HUES6 (cell line): Measurements from ENCODE around the gene ABHD16A.
A peak's percentile ranks its signal among the peaks of the same experiment; 100 is the strongest.

Source experiments
- H3K27ac ChIP-seq: 2 replicates; pipeline ENCODE4 v1.7.0; 2013; ENCODE audit warnings: low read depth, mild to moderate bottlenecking, low read length, inconsistent platforms
- H3K27me3 ChIP-seq: 2 replicates; pipeline ENCODE4 v1.6.1; 2013; ENCODE audit warnings: low read length; ENCODE audit not compliant: control insufficient read depth, insufficient read depth
- H3K36me3 ChIP-seq: 2 replicates; pipeline ENCODE4 v1.6.1; 2013; ENCODE audit warnings: low read length; ENCODE audit not compliant: control insufficient read depth, insufficient read depth
- H3K4me1 ChIP-seq: 2 replicates; pipeline ENCODE4 v1.6.1; 2013; ENCODE audit warnings: low read length; ENCODE audit not compliant: control insufficient read depth, insufficient read depth
- H3K4me3 ChIP-seq: 2 replicates; pipeline ENCODE4 v1.5.1; 2013; ENCODE audit warnings: low read depth, low read length
- H3K9ac ChIP-seq: one replicate; pipeline ENCODE4 v1.6.1; 2013; ENCODE audit warnings: mild to moderate bottlenecking, low read length
- H3K9me3 ChIP-seq: 2 replicates; pipeline ENCODE4 v1.6.1; 2013; ENCODE audit warnings: low read depth, low read length; ENCODE audit not compliant: control insufficient read depth, insufficient read depth

The ABHD16A gene

DNA sequence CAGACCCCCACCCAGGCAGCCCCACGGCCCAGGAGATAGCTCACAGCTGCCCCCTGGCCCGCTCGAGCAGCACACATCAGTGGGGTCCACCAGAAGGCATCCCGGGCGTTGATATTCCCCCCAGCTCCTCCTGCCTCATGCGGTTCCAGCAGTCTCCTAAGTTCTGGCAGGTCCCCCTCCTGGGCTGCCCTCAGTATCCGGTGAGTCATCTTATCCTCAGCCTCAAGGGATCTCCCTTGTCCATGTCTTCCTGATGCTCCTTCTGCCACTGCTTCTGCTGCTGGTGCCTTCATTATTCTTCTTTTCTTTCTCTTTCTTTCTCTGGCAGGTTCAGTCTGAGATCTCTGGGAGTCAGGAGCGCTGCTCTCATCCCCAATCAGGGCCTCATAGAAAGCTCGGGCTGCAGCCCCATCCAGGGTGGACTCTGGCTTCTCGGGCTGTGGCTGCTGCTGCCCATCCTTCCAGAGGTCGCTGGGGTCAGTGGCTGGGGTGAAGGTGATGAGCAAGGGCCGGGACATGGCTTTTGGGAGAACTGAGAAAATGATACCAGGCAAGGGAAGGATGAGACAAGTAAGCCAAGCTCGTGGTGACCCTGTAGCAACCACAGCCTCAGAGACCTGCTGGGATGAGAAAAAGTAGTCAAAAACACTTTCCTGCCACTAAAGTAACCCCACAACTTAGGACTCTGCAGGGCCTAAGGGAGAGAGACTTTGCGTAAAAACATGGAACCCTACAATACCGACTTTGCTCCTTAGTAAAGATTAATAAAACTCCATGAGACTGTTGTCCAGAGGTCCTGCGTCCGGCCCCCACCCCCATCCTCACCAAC lies 38.9 kb downstream of the ABHD16A start:
- H3K36me3 ChIP-seq = peaks cover 50% of the 10 kb centered on the region
- H3K9me3 ChIP-seq = no peaks in the 10 kb centered on the region
- H3K9ac ChIP-seq = peak overlapping the region; percentile 96
- H3K27ac ChIP-seq = peak overlapping the region; percentile 76; the same call in 1 of the 2 replicates
- H3K4me3 ChIP-seq = peak overlapping the region; percentile 89
- H3K4me1 ChIP-seq = peaks cover 26% of the 10 kb centered on the region
- H3K27me3 ChIP-seq = no peaks in the 10 kb centered on the region

DNA sequence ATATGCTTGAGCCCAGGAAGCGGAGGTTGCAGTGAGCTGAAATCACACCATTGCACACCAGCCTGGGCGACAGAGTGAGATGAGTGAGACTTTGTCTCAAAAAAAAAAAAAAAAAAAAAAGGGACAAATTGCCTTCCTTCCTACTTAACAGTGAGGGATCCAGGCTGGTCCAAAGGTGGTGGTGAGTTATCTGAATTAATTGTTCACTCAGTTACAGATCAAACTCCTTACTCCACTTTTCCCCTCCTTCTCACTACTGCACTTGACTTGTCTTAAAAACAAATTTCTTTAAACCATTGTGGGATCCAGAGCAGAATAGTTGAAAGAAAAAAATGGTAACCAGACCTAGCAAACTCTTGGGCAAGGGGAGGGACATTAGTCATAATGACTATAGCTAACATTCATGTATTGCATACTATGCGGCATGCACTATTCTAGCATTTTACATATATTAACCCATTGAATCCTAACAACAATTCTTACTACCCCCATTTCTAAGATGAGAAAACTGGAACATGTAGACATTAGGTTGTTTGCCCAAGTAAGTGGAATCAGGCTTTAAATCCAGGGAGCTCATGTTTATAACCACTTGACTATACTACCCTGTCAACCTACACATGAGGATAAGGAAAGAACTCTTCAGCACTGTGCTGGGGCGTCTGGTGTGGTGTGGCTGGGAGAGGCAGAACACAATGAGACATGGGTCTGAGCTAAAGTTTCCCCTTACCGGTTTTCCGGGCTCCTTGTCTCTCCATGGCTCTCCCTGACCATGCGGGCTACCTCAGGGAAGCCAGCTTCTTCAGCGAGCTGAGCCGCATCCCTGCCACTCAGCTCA lies 39.8 kb downstream of the ABHD16A start:
- H3K36me3 ChIP-seq = peaks cover 42% of the 10 kb centered on the region
- peaks cover 26% of the 10 kb centered on the region for H3K4me1 ChIP-seq
- H3K4me3 ChIP-seq = peak overlapping the region; percentile 89
- H3K9ac ChIP-seq = peak overlapping the region; percentile 96
- no peaks in the 10 kb centered on the region for H3K9me3 ChIP-seq
- H3K27me3 ChIP-seq = no peaks in the 10 kb centered on the region
- no peak overlapping the region for H3K27ac ChIP-seq

- Histone ChIP-seq H3K36me3 (peaks cover 38% of the 10 kb centered on the region), H3K4me3 (no peak overlapping the region), H3K9ac (no peak overlapping the region), H3K27me3 (no peaks in the 10 kb centered on the region), H3K9me3 (no peaks in the 10 kb centered on the region), H3K4me1 (peaks cover 26% of the 10 kb centered on the region), H3K27ac (no peak overlapping the region)
Measured at GRCh38 chr6:31662124-31662723, 40.9 kb downstream of the ABHD16A start.

DNA sequence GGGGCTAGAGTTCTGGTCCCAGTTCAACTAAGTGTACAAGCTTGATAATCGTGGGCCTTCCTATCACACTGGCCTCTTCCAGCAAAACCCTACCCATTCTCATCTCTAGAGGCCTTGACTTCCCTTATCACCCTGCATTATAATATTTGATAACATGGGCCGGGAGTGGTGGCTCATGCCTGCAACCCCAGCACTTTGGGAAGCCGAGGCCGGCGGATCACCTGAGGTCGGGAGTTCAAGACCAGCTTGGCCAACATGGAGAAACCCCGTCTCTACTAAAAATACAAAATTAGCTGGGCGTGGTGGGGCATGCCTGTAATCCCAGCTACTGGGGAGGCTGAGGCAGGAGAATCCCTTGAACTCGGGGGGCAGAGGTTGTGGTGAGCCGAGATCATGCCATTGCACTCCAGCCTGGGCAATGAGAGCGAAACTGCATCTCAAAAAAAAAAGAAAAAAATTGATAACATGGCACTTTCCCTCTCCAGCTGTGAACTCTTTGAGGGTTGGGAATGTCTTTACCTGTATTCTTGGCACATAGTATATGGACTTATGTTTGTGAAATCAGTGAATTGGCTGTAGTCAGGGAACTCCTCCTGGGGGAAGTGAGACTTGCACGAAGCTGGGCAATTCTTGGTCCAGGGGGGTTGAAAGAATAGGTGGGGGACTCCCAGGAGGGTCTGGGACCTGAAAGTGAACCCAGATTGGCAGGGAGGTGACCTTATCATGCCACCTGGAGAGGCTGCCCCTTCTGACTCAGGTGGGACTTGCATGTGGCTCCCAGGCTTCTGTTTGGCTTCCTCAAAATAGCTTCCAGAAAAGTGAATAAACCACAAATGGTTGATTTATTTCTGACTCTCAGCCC lies 41.6 kb downstream of the ABHD16A start:
- Histone ChIP-seq H3K9ac (peak overlapping the region; percentile 99), H3K4me3 (peak overlapping the region; percentile 97), H3K27me3 (no peaks in the 10 kb centered on the region), H3K27ac (0 out of 2 replicates have a peak overlapping the region, but pooled peaks have one; percentile 82), H3K4me1 (peaks cover 22% of the 10 kb centered on the region), H3K9me3 (no peaks in the 10 kb centered on the region), H3K36me3 (peaks cover 34% of the 10 kb centered on the region)

DNA sequence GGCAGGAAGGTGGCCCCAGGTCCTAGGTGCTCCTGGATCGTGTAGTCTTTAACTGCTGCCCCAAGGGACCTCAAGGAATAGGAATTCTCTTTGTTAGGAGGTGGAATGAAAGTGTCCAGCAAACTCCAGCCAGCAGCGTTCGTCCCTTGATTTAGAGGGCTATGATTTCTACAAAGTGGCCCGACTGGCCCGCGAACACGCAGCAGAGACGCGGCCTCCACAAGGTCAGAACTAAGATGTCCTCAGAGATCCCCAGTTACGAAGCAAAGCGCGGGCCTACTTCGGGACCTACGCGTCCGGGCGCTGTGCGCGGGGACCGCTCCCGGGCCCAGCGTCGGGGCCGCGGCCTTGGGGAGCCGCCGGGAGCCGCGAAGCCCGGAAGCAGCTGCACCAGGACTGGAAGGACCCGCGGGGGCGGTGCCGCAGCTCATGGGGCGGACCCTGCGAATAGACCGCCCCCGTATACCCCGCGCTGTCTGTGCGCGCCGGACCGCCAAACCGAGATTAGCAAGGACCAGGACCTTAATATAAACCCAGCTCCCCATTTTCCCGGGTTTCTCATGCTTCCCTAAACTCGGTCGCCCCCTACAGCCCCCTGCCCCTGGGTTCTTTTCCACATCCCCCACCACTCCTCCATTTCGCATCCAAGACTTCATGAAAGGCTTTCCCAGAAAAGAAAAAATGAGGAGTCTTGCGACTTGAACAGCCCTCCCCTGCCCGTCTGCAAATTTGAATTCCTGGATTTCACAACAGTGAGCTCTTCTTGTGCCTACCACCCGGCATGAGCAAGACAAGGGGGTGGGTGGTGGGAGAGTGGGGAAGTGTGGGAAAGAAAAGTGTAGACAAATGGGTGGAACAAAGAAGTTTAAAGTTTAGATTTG lies 42.5 kb downstream of the ABHD16A start, which contains the start of gene C6orf47:
Gene C6orf47 (minus strand): TSS at position 398 of the 881 bp plus-strand sequence. CDS start 831 bp downstream, outside the sequence.
- peak within 1 kb of the TSS; percentile 97 for H3K4me3 ChIP-seq
- peak within 1 kb of the TSS; percentile 82 for H3K27ac ChIP-seq
- H3K4me1 ChIP-seq = peaks cover 21% of the 10 kb centered on the region
- no peaks in the 10 kb centered on the region for H3K9me3 ChIP-seq
- no peaks in the 10 kb centered on the region for H3K27me3 ChIP-seq
- H3K36me3 ChIP-seq = peaks cover 34% of the 10 kb centered on the region
- peak within 1 kb of the TSS; percentile 99 for H3K9ac ChIP-seq

DNA sequence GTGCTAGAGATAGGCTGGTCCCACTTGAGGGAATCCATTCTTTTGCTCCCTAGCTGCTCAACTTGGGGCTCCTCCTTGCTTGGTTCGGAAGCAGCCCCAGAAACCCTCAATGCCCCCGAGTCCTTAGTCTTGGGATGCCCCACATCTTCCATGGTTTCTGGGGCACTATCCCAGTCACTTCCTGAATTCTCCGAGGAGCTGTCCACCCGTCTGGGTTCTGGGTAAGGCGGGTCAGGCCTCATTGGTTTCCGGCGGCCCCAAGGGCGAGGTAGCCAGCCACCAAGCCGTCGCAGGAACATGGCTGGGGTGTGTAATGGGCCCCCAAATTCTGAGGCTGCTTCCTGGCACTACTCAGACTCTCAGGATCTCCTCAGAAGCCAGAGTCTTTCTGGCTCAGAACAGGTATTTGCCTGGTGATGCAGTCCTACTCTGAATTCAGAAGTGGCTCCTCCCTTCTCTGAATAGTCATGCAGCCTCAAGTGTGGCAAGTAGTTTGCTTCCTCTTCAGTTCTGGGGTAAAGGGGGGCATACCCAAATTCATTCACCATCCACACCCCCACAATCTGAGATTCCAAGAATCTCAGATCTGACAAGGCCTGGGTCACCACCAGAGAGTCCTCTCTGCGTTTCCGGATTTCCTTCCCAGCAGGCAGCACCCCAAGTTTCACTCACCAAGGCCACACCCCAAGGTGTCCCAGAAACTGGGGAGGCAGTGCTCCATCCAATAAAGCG lies 43.3 kb downstream of the ABHD16A start:
- H3K36me3 ChIP-seq = peaks cover 34% of the 10 kb centered on the region
- H3K4me3 ChIP-seq = peak overlapping the region; percentile 97
- H3K27ac ChIP-seq = peak overlapping the region; percentile 82

GRCh38 chr6:31658983-31659648 lies 44.0 kb downstream of the ABHD16A start:
- Histone ChIP-seq H3K4me3 (peak overlapping the region; percentile 97), H3K9me3 (no peaks in the 10 kb centered on the region), H3K27ac (no peak overlapping the region), H3K27me3 (no peaks in the 10 kb centered on the region), H3K9ac (peak overlapping the region; percentile 99), H3K36me3 (peaks cover 33% of the 10 kb centered on the region), H3K4me1 (peaks cover 17% of the 10 kb centered on the region)

More for the DNA sequence above, 43.3 kb downstream of the ABHD16A start:
- Histone ChIP-seq H3K4me1 (peaks cover 21% of the 10 kb centered on the region), H3K9me3 (no peaks in the 10 kb centered on the region), H3K27me3 (no peaks in the 10 kb centered on the region), H3K9ac (peak overlapping the region; percentile 99)

DNA sequence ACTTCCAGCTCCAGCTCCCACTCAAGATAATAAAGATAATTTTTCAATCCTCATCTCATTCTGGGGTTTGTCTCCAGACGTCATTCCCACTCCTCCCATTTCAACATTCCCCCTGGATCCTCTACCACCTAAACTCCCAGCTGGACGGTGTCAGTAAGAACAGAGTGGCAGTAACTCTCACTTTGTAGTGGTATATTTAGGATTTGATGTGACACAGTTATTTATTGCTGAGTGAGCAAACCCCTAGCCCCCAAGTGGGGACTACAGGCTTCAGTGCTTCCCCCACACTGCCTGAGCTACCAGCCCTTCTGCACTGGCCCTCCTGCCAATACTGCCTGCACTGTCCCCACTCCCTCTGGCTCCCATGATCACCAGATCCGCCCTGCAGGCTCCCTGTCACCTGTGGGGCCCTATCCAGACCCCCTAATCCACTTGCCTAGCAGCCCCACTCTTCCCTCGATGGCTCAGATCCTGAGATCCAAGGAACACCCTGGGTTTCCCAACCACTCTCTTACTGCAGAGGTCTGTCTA lies 44.9 kb downstream of the ABHD16A start:
- H3K4me1 ChIP-seq = peaks cover 9% of the 10 kb centered on the region
- H3K4me3 ChIP-seq = no peak overlapping the region
- no peaks in the 10 kb centered on the region for H3K9me3 ChIP-seq
- no peaks in the 10 kb centered on the region for H3K27me3 ChIP-seq
- no peak overlapping the region for H3K27ac ChIP-seq
- peaks cover 24% of the 10 kb centered on the region for H3K36me3 ChIP-seq
- no peak overlapping the region for H3K9ac ChIP-seq
